Heart left ventricle (tissue), 13 donors: ENCODE data around the gene ANP32A.

ENCODE experiments used
- POLR2A ChIP-seq, 2 donors: fragments of 450-650 bp; IDR thresholded peaks; one replicate each; pipeline ENCODE4 v1.6.1; 2017; ENCODE audit warnings: antibody characterized with exemption in 2 of 2, mild to moderate bottlenecking in 2 of 2, moderate library complexity in 2 of 2
- TF ChIP-seq, protein P1 (sequence below), 12 donors: fragments of 200-600 bp; sonication (generic) in 4 of 12; IDR thresholded peaks; one replicate each; pipeline versions ENCODE4 v1.5.0 to v1.8.0; 2018 to 2022; ENCODE audit warnings: antibody characterized with exemption in 12 of 12, mild to moderate bottlenecking in 5 of 12
- donor health status: ischemic (EF 13 %, LVEDD 7.1; RV severe dilation, severe dysfunction).
- donor health status: DM: no; HTN: yes; CAD: no.
- donor health status: DM: no; HTN: no; CAD: no.
- donor health status: ischemic (EF 25% LVEDD 6.9; RV normal size, moderate dysfunction).
- donor health status: ischemic (EF 25% LVEDD 5.7; RV mildly dilated, moderate dysfunction).
- donor health status: ischemic (EF 35%, LVEDD 5.7; RV mildly dilated, moderate dysfunction).
- donor health status: nonischemic (EF 11% LVEDD 7.7; RV severe dilation, severe dysfunction).
- donor health status: DM: yes; HTN: yes; CAD: no.
- donor health status: PGD.
- donor health status: ischemic (EF 29% LVEDD 5.4; RV normal size, mild dysfunction).
- donor health status: nonischemic (EF 23%, LVEDD 6.1; RV moderate dilation, normal function).

DNA sequence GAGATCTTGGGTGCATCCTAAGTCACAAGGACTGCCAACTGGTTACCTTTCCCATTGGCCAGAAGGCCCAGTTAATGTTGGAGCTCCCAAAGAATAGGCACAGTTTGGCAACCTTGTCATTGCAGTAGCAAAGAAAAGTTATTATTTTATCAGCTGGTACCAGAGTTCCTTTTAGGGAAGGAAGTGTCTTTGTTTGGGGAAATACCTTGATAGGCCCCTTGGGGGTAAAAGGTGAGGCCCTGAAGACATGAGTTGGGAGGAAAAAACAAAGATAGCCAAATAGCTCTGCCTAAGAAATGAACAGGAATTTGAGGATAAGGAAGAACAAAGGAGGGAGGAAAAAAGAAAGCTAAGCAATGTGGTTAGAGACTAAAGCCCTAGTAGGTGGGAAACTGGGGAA lies 85.8 kb downstream of the ANP32A start:
- TF ChIP-seq, protein P1, sequence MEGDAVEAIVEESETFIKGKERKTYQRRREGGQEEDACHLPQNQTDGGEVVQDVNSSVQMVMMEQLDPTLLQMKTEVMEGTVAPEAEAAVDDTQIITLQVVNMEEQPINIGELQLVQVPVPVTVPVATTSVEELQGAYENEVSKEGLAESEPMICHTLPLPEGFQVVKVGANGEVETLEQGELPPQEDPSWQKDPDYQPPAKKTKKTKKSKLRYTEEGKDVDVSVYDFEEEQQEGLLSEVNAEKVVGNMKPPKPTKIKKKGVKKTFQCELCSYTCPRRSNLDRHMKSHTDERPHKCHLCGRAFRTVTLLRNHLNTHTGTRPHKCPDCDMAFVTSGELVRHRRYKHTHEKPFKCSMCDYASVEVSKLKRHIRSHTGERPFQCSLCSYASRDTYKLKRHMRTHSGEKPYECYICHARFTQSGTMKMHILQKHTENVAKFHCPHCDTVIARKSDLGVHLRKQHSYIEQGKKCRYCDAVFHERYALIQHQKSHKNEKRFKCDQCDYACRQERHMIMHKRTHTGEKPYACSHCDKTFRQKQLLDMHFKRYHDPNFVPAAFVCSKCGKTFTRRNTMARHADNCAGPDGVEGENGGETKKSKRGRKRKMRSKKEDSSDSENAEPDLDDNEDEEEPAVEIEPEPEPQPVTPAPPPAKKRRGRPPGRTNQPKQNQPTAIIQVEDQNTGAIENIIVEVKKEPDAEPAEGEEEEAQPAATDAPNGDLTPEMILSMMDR (IDR thresholded peaks at IDR 0.05) = no peak
- no peak for TF ChIP-seq POLR2A (IDR thresholded peaks at IDR 0.05)
